ENCODE results near the gene RSPO3.

GRCh38 chr6:127199470-127199869 lies 81.0 kb downstream of the RSPO3 start:
- no peak for TF ChIP-seq CTCF (conservative IDR thresholded peaks at IDR 0.05; ENCODE audit: low read depth, low read length)
- no peak for TF ChIP-seq EZH2phosphoT487 (IDR thresholded peaks at IDR 0.05; ENCODE audit: borderline replicate concordance, low read length)

Measured in PC-3 (cell line).